Measurements from ENCODE around the gene RAB36.

The RAB36 gene

DNA sequence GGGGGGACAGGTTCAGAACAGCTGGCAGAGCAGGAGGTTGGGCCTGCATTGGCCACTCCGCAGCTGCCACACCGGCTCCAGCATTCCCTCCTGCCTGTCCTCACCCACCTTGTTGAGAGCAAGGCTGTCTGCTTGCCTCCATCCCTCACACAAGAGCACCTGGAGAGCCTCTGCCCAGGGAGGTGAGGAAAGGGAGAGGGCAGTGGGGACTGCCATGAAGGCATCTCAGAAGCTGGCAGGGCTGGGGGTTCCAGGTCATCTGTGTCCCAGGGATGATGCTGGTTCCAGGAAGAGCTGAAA, 30.6 kb upstream of the RAB36 start:
- H3K4me3 ChIP-seq (ENCODE audit: low read length), result no peak overlapping the region
- DNase-seq (ENCODE audit: low read depth), result no peak
- TF ChIP-seq, protein P1, sequence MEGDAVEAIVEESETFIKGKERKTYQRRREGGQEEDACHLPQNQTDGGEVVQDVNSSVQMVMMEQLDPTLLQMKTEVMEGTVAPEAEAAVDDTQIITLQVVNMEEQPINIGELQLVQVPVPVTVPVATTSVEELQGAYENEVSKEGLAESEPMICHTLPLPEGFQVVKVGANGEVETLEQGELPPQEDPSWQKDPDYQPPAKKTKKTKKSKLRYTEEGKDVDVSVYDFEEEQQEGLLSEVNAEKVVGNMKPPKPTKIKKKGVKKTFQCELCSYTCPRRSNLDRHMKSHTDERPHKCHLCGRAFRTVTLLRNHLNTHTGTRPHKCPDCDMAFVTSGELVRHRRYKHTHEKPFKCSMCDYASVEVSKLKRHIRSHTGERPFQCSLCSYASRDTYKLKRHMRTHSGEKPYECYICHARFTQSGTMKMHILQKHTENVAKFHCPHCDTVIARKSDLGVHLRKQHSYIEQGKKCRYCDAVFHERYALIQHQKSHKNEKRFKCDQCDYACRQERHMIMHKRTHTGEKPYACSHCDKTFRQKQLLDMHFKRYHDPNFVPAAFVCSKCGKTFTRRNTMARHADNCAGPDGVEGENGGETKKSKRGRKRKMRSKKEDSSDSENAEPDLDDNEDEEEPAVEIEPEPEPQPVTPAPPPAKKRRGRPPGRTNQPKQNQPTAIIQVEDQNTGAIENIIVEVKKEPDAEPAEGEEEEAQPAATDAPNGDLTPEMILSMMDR (conservative IDR thresholded peaks at IDR 0.05; ENCODE audit: low read length), result no peak

DNA sequence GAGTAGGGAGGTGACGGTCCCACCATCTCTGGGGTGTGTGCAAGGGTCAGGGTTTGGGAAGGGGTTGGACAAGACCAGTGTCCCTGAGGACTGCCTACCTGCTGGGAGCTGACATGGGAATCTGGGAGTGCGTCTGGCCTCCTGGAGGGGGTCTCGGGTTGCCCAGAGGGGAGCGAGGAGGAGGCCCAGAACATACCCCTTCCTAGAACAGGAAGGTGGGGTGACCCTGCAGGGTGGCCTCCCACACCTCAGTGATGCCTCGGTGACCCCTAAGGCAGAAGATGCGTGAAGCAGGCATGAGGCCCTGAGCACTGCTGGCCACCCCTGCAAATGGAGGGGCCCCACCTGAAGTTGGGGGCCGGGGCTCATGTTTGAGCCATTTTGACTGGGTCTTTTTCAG, 29.9 kb upstream of the RAB36 start:
- TF ChIP-seq, protein P1 (conservative IDR thresholded peaks at IDR 0.05; ENCODE audit: low read length), result no peak
- H3K4me3 ChIP-seq (ENCODE audit: low read length), result no peak overlapping the region
- DNase-seq (ENCODE audit: low read depth), result no peak

DNA sequence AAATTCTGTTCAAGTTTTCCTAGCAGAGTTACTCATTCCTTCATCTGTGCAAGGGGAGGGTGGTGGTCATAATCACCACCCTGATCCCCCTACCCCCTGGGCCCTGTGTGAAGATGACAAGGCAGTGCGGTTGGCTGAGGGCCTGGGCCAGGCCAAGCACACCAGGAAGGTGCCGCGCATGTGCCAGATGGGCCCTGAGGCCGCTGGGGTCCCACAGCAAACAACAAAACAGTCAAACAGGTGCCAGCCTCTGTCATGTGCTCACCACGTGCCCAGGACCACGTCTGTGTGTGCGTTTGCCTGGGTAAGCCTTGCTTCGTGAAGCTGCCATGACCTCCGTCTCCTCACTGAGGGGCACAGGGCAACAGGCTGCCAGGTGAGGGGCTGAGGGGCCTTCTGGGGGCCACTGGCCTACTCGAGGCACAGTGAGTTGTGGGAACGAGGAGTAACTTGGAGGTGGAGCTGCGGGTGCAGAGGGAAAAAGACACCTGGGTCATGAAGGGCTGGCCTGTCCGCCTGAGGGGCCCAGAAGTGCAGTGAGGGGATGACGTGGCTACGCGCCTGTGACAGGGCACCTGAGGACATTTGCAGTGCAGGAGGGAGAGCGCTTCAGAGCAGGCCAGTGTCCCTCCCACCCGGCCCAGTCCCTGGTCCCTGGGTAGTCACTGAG, 29.3 kb upstream of the RAB36 start:
- no peak overlapping the region for H3K4me3 ChIP-seq (ENCODE audit: low read length)
- DNase-seq (ENCODE audit: low read depth), result no peak
- TF ChIP-seq, protein P1 (conservative IDR thresholded peaks at IDR 0.05; ENCODE audit: low read length), result no peak

DNA sequence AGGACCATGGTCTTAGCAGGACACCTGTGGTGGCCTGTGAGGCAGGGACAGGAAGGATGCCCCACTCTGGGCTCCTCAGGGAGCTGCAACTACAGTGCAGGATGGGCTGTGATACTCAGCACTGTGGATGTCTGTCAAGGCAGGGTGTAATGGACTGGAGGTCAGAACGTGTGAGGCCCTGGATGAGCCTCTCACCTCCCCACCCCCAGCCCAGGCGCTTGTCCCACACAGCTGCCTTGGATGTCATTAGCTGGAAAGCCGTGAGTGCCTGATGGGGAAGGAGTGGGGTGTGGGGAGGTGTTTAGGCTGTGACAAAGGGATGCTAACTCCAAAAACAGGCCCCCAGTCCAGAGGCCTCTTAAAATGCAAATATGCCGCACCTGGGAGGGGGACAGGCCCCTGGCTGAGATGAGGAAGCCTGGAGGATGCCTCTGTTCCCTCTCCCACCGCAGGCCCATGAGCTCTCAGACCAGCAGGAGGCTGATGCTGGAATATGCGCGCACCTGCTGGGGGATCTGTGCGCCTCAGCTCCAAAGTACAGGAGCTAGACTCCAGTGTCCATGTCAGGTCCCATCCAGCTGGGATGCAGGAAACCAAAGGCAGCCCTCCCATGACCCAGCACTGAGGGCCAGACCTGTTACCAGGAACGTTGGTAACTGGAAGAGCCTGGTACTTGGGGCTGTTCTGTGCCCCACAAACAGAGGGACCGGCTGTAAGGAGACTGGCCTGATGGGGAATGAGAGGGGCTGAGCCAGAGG, 28.6 kb upstream of the RAB36 start:
- TF ChIP-seq, protein P1 (conservative IDR thresholded peaks at IDR 0.05; ENCODE audit: low read length), result no peak
- no peak for DNase-seq (ENCODE audit: low read depth)

DNA sequence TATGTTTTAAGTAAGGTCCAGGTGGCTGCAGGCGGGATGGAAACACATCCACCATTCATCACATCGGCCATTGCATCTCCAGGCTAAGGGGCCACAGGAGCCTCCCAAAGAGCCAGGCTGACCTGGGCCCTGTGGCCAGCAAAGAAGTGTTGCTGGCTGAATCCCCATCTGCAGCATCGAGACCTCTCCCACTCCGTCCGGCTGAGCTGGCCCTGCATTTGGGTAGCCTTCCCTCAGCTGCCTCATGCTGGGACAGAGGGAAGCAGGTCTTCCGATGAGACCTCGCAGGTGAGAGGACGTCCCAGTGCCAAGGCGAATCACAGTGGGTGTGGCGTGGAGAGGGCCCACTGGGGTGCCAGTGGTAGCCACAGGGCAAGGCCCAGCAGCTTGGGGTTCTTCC, 28.0 kb upstream of the RAB36 start:
- TF ChIP-seq, protein P1 (conservative IDR thresholded peaks at IDR 0.05; ENCODE audit: low read length), result no peak
- DNase-seq (ENCODE audit: low read depth), result no peak
- no peak overlapping the region for H3K4me3 ChIP-seq (ENCODE audit: low read length)

More for the DNA sequence above, 28.6 kb upstream of the RAB36 start:
- H3K4me3 ChIP-seq (ENCODE audit: low read length), result no peak overlapping the region

DNA sequence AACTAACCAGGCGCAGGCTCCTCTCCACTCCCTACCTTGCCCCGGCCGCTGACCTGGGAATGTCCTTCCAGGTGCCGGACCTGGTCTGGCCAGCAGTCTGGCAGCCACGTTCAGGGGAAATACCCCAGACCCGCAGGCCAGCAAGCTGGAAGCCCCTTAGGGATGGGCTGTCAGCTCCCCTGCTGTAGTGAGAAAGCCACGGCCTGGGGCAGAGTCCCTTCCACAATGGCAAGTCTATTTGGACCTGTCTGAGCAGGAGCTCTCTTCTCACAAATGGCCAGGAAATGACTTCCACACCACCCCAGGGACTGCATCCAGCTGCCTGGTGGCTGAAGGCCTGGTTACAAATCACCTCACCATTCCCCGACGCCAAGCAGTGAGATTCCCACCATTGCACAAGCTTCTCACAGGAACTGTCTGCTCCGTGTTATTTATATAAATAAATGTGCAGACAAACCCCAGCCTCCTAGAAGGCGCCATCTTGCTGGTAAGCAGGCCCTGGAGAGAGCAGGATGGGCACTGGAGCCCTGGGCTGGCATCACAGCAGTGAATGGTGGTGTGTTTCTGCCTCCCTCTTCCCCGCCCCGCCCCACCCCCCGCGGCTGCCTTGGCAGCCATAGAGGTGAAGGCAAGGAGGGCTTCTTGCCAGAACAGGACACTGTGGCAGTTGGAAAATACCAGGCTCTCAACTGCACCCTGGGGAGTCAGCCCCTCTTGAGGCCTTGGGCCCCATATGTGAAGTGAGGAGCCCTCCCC, 27.2 kb upstream of the RAB36 start:
- TF ChIP-seq, protein P1 (conservative IDR thresholded peaks at IDR 0.05; ENCODE audit: low read length), result no peak
- no peak for DNase-seq (ENCODE audit: low read depth)
- H3K4me3 ChIP-seq (ENCODE audit: low read length), result no peak overlapping the region
